ENCODE data around the gene AP1G2.

DNA sequence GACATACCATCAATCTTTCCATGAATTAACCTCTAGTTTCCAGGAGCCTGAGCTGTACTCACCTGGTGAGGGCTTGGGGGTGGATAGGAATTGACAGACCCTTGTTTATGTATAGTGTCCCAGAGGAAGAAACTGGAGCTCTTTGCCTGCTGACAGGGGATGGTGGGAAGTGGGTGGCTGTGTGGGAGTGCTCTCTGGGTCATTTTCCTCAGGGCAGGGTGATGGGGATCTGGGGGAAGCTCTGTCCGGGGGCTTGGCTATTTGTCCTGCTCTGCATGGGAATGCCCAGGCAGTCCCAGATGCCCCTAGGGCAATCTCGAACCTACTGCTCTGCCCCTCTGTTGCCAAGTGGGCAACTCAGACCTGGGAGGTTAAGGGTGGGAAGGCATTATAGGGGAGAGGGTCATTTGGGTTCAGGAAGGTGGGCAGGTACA, 46.8 kb upstream of the AP1G2 start:
- TF ChIP-seq, protein P1, sequence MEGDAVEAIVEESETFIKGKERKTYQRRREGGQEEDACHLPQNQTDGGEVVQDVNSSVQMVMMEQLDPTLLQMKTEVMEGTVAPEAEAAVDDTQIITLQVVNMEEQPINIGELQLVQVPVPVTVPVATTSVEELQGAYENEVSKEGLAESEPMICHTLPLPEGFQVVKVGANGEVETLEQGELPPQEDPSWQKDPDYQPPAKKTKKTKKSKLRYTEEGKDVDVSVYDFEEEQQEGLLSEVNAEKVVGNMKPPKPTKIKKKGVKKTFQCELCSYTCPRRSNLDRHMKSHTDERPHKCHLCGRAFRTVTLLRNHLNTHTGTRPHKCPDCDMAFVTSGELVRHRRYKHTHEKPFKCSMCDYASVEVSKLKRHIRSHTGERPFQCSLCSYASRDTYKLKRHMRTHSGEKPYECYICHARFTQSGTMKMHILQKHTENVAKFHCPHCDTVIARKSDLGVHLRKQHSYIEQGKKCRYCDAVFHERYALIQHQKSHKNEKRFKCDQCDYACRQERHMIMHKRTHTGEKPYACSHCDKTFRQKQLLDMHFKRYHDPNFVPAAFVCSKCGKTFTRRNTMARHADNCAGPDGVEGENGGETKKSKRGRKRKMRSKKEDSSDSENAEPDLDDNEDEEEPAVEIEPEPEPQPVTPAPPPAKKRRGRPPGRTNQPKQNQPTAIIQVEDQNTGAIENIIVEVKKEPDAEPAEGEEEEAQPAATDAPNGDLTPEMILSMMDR (IDR thresholded peaks at IDR 0.05; ENCODE audit: poor library complexity, severe bottlenecking) = no peak
- TF ChIP-seq EZH2 (IDR thresholded peaks at IDR 0.05; ENCODE audit: borderline replicate concordance, insufficient read depth, low read length, poor library complexity, severe bottlenecking) (no peak), POLR2AphosphoS5 (IDR thresholded peaks at IDR 0.05) (no peak), EP300 (conservative IDR thresholded peaks at IDR 0.05; ENCODE audit: poor library complexity, severe bottlenecking) (no peak), TAF1 (IDR thresholded peaks at IDR 0.05; ENCODE audit: low read depth) (no peak)
